ENCODE results near the gene METTL3.

The METTL3 gene

GRCh38 chr14:21476523-21476924 is 34.6 kb downstream of the METTL3 start:
- DNase-seq (ENCODE audit: low spot score): no peak

DNA sequence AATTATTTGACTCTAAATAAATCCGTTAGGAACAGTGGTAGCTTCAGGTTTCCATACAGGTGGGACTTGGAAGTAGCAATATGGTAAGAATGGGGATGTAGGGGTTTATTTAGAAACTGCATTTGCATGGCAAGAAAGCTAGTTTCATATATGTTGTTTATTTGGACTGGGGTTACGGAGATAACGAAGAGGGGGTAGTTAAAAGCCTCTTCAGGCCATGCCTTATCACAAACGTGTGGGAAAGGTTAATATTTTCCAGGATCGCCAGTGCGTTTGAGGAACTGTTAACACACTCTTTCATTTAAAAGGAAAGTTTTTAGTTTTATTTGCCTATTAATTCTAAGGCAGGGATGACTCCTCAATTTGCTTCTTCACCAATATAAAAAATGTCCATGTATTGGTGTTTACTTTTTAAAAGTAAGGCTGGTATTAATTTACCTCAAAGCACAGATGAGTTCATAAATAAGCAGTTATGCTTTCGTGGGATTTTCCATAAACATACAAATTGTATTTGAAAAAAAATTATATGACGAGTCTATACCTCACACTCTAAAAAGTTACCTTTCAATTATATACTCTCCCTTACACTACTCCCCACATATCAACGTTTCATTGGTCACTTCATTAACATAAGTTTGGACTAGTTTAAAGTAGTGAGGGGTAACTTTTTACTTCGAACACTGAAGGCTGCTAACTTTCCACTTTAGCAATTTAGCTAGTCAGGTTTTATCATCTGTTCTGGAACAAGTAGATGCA is 35.2 kb downstream of the METTL3 start:
- DNase-seq (ENCODE audit: low spot score): no peak

DNA sequence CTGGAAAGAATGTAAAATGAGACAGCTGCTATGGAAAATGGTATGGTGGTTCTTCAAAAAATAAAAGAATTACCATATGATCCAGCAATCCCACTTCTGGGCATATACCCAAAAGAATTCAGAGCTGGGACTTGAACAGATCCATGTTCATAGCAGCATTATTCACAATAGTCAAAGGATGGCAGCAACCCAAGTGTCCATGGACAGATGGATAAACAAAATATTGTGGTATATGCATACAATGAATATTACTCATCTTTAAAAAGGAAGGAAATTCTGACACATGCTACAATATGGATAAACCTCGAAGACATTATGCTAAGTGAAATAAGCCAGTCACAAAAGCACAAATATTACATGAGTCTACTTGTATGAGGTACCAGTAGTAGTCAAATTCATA is 43.5 kb downstream of the METTL3 start:
- peak; percentile 82 for DNase-seq (ENCODE audit: low spot score)

DNA sequence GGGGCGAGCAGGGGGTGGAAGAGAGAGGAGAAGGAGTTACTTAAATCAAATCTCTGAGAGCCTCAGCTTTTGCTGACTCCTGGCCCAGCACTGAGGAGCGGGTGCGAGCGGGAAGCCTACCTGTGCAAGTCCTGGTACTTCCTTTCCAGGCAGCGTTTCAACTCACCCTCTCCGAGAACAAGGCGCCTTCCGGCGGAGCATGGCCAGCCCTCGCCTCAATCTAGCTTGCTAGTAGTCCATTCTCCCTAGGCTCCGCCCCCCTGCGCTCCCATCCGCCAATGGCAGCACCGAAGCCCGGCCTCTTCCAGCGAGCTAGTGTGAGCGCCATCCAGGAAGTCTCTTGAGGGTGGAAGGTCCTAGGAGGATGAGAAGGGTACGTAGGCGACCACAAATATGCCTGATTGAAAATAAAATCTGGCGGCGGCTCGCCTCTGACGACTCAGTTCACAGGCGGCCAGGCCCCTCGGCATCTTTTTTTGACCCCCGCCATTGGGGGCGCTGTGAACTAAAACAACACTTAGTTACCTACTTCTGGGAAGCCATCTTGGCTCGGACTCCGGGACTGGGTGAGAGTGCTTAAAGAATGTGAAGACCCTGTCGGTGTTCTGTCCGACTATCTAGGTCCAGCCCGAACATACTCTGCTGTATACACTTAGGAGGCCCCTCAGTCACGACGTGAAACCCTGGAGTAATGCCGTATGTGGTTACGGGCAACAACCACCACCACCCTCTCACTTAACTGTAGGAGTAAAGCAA is 55.0 kb downstream of the METTL3 start, which contains the start of gene CHD8:
TSS of gene CHD8 (minus strand) at position 212 of the 756 bp plus-strand sequence. CDS start 24,480 bp downstream, outside the sequence.
- DNase-seq (ENCODE audit: low spot score): peak; percentile 100

- no peak for DNase-seq (ENCODE audit: low spot score)
These were observed 55.6 kb downstream of the METTL3 start for GRCh38 chr14:21455592-21455911.

DNA sequence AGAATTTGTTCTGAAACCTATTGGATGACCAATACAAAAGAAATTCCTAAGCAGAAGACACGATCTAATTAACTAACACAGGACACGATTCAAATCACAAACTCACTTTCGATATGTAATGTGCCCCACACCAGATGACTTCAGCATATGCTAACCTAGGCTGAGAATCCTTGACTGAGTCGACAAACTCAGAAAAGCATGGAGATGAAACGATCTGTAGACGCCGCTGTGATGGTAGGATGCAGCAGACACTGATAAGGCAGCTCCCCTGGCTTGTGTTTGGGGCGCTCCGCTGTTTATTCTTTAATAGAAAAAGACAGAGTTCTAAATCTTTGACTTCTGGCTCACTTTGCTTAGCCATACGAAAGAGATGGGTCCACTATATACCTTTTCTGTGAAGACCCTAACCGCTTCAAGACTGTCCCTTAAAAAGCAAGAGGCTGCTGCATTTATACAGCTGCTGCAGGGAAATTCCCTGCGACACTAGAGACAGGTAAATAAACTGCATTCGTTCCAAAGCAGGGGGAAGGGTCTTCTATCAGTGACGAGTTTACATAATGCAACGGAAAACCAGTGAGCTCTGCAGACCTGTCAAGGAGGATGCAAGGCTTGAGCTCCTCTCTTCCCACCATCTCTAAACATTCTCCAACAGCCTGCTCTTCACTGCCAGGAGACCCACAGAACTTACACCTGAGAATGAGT is 56.1 kb downstream of the METTL3 start:
- no peak for DNase-seq (ENCODE audit: low spot score)

- DNase-seq (ENCODE audit: low spot score): no peak
These were observed 61.3 kb downstream of the METTL3 start for GRCh38 chr14:21449899-21450216.

Data from kidney capillary endothelial cell (primary cell).